Measurements from ENCODE around the gene NAV2. TPM values are rescaled to one million over a fixed set of nuclear protein-coding genes. Genes with fewer than 3 reads are reported as not detected.

The NAV2 gene
- total RNA-seq, 1 donor from 2014 or later: 13.7 TPM

DNA sequence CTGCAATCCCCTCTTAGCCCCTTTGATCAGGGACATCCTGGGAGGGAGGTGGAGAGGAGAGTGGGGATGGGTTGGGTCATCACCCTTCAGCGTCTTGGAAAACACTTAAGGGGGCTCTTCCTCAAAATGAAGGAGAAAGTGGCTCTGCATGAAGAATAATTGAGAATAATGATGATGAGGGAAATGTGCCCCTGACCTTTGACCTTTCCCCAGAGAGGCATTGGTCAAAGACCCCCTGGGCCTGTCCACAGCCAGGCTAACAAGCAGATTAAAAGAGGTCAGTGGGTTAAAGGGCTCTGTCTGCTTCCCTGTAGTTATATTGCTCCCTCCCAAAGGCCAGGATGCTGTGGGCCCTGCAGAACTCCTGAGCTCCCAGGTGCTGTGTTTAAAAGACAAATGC, 68.7 kb downstream of the NAV2 start:
- no peak for DNase-seq

DNA sequence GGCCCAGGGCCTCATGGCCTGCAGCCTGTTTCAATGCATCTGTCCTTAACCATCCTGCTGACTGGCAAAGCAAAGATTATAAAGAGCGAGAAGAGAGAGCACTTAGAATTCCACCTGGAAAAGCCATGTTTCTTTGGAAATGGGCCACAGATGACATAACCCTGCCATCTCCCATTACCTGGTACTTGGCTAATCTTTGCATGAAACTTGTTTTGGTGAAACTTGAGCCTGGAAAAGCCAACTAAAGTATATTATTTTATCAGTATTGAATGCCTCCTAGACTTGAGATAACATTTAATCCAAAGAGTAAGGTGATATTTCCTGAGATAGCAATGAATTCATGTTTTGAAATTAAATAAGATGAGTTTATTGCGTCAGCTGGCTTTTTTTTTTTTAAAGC, 72.6 kb downstream of the NAV2 start:
- no peak for DNase-seq

DNA sequence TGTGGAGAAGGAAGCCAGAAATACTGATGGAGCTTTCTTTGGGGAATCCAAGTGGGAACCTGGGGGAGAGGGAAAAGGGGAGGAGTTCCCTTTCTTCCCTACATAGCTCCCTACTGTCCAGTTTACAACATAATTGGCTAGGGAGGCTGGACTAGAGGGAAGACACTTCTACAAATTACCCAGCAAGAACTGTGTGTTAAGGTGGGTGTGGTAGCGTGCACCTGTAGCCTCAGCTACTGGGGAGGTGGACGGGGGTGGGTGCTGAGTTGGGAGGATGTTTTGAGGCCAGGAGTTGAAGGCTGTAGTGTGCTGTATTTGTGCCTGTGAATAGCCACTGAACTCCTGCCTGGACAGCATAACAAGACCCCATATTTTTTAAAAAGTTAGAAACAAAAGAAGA, 74.0 kb downstream of the NAV2 start:
- DNase-seq: no peak

DNA sequence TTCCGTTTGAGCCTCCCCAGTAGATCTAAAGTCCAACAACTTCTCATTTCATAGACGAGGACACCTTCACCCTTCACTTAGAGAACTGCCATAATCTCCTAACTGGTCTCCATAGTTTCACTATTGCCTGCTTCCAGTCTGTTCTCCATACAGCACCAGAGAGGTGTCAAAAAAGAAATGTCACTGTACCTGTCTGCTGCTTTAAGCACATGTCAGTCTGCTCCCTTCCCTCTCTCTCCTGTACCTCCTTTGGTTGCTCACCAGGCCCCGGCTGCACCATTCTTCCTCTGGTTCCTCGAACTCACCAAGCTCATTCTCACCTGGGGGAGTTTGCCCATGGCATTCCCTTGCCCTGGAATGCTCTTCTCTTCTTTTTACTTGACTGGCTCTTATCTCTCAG, 75.8 kb downstream of the NAV2 start:
- no peak for DNase-seq

DNA sequence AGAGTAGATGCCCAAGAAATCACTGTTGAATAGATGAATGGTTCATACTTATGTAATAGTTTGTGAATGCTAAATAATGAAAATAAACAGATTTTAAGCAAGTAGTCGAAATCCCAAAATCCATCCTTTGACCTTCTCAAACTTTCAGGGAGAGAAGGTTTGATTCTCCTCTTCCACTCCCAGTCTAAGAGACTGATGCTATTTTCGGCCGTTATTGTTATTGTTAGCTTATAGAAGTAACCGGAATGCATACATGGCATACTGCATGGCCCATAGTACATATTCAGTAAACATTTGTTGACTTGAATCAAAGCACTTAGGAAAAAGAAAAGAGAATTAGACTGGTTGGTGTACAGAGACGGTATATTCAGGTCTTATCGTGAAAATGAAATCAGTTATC, 76.6 kb downstream of the NAV2 start:
- no peak for DNase-seq

DNA sequence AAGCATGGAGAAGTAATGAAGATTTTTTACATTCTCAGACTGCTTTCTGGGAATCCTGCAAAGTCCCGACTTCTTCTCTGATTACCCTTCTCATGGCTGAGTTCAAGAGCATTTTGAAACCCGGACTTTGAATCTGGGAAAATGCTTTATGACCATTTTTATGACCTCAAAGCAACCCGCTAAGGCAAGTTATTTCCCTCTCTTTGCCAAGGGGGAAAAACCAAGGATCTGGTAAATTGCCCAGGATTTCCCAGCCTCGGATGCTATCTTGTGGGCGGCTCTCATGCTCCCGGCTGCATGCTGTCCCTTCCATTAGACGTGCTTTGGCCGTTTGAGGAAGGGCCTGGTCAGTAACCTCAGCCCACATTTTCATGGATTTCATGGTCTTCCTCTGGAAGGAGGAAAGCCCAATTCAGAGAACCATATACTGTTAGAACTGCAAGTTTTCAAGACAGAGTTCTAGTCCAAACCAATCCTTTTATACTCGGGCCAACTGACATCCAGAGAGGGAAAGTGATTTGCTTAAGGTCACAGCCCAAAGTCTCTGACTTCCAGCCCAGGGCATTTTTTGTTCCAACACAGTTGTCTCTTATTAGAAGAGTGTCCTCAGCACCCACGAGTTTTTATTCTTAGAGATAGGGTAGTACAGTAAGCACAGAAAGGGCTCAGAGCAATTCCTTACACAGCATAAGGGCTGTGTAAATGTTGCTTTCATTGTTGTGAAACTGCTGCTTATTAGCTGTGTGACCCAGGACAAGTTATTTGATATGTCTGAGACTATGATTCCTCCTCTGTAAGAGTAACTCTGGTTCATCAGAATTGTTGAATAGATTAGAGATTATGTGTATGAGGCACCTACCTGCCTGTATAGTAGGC, 77.4 kb downstream of the NAV2 start:
- no peak for DNase-seq

DNA sequence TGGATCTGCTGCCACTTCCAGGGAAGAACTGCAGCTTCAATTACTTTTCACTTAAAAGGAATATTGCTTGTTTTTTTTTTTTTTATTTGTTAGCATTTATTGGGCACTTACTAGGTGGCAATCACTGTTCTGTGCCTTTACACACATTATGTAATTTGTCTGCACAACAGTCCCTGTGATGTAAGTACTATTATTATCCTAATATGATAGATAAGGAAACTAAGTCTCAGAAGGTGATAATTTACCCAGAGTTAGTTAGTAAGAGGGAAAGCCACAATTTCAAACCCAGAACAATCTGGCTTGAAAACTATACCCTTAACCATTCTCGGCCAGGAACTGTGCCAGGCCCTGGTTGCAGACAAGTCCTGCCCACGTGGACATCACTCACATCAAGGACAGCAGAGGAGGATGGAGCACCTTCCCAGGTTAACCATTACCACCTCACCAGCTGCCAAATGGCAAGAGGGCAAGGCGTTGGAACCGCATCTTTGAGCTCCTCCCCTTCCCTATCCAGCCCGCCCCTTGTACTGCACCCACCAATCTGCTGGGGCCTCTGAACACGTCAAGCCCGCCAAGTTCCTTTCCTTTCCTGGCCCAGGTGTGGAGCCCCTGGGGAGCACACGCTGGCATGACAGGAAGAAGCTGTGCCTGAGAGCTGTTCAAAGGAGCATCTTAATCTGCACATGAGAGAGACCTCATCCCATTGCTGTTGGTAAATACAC, 78.4 kb downstream of the NAV2 start:
- DNase-seq: no peak

DNA sequence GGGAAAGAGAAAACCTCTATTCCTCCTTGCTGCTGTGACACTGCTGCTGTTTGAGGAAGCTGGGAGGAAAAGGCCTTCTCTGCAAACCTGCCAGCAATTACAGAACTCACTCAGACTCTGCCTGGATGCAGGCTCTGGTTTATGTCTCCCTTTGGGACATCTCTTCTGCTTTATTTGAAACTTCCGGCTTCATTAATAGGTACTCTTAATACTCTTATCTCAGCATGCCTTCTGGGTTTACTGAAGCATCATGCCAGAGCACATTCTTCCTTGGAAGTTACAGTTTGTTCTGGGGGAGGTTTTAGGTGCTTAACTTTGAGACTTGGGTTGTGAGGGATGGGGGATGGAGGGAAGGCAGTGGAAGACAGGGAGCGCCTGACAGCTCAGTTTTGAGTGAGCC, 79.9 kb downstream of the NAV2 start:
- no peak for DNase-seq

DNA sequence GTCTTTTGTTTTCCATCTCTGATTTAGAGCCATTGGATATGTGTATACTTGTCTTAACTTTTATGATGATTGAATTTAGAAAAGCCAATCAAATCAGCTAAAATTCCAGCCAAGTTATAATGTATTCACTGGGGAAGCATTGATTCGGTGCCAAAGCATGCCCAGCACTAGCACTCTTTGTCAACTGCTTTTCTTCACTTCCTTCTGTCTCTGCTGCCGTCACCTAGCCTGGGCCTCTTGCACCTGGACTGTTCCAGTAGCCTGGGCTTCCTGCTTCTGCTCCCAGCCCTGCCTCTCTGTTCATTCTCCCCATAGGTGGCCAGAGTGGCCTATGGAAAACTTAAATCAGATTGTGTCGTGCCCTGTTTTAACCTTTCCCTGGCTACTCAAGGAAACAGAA, 80.7 kb downstream of the NAV2 start:
- no peak for DNase-seq

DNA sequence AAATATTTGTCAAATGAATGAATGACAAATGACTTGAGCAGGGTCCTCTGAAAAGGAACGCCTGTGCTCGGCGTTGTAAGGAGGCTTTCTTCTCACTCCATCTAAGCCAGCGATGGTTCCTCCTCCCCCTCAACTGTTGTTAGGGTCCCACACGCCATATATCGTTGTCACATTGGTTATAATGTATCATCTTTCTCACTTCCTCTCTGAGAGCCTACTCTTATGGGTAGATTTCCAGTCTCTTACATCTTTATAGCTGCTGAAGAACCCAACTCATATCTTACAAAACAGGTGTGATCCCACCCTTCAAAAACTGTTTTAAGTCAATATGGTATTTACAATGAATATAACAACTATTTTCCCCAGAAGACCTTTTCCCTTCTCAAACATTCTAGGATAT, 81.5 kb downstream of the NAV2 start:
- DNase-seq: no peak

DNA sequence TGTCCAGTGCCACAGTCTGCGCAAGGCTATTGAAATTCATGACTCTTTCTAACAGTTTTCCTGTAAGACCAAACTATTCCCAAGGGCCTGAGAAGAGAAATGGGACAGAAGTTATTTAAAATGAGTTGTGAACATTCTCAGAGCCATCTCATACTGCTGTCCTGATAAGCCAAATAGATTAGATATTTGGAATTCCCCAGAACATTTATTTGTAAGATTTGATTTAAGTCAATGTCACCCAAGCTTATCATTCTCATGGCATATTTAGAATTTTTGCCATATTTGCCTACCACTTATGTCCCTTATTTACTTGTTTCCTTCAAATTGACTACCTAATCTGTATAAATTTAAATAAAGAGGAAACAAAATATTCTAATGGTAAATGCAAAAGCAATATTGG, 82.4 kb downstream of the NAV2 start:
- DNase-seq: no peak

DNA sequence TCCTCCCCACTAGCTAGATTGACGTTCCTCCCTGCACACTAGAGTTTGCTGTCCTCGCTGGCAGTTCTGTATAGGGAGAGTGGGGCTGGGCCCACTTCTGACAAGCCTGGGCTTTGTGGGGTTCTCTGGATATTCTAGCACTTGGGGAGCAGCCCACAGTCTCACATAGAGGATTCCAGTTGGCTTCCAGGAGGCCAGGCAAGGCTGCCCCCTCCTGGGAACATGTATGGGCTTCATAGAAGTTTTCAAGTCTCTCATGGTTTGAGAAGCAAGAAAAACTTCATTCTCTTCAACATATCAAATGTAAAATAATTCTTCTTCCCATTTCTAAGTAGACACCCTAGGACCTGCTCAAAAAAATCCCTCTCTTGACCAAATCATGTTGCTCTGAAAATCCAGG, 87.5 kb downstream of the NAV2 start:
- no peak for DNase-seq

DNA sequence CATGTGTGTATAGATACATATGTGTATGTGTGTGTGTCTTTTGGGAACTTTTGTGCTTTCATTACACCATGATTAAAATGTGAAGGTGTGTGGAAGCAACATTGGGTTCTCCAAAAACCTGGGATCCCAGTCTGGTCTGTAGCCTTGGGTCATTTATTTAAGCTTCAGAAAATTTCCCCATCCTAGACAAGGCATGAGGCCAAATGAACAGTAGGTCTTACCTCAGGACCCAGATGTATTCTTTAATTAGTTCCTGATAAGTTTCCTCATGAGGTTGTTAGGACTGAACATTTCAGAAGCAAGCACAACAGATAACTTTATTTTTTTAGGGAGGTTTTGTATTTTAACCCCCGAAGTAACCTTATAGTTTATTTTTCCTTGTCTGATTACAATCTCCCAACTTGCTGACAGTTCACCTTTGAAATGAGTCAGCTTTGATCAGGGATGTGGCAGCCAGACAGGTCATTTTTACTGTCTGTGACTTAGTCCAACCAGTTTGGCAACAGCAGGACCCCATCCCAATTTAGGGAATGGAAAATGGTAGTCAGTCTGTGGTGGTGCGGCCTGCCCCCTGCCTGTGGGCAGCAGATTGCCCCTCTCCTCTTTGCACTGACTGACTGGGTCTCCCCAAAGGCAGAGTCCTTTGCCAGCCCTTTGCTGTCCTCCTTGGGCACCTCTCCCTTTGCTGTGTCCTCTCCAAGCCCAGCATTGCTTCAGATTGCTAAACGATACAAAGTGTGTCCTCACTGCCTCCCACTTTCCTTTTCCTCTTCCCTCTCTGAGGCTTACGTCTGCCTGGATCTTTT, 88.3 kb downstream of the NAV2 start:
- no peak for DNase-seq

DNA sequence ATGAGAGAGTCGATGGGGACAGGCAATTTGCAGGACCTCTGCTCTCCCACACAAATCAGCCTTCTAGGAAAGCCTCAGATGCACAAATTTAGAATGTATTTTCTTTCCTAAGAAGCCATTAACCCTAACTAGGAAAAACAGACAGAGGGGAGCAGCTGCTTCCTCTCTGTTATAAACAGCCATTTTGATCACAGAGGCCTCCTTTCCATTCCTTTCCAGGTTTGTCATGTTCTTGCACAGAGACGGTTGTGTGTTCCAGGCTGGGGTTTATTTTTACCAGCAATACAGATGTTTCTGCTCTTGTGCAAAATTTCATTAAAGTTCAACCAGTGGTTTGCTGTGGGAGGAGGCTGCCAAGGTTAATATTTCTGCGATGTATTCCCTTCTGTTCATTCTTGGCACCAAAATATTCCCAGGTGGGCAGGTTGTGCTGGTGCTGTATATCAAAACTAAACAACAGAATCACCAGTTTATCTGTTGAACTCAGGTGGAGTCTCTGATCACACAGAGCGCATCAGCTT, 90.2 kb downstream of the NAV2 start:
- DNase-seq: no peak

DNA sequence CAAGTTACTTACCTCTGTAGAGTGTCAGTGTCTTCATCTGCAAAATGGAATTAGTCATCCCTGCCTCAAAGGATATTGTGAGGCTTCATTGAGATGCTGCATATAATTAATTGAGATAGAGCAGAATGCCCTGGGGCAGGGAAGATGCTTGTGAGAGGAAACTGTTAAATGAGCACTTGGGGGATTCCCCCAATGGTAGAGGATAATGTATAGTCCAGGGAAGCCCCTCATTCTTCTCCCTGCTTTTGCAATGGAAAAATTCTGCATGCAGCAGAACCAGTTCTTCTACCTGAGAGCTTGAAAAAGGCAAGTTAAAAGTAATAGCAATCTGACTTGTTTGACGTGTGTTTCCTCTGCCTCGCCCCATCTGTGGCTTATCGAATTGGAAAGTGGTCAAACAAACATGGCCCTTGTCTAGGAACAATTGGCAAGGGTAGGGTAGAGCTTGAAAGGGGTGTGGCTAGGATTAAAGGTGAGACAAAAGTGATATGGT, 90.9 kb downstream of the NAV2 start:
- DNase-seq: no peak

DNA sequence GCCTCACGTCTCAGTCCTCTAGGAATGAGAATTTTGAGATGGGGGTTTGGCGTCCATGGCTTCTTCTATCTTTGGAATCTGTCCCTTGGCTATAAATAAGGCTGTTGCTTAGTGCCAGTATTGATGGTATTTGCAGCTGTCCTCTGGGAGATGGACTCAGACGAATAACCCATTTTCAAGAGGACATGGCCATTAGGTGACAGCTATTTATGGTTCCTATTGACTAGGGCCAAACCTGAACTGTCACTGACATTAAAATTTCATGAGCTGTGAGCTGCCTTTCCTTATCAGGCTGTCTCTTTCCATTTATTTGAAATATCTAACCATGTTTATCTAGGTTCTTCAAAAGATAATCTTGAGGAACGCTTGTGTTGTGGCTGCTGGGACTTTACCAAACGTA, 92.7 kb downstream of the NAV2 start:
- peak; percentile 67 for DNase-seq

DNA sequence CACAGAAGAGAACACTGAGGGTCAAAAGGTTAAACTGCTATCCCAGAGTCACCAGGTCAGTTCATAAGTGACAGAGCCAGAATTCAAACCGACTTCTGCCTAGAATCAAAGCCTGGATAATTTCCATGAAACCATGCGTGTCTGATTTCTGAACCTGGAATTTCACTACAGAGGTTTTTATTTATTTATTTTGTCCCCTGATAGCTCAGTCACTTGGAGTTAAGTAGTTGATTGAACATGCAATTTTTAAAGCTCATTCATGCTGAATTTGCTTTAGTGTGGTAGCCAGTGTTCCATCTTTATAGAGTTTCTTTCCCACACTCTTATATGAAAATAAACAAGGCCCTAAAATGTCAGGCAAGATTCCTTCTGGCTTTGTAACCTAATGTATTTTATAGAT, 93.2 kb downstream of the NAV2 start:
- DNase-seq: no peak

DNA sequence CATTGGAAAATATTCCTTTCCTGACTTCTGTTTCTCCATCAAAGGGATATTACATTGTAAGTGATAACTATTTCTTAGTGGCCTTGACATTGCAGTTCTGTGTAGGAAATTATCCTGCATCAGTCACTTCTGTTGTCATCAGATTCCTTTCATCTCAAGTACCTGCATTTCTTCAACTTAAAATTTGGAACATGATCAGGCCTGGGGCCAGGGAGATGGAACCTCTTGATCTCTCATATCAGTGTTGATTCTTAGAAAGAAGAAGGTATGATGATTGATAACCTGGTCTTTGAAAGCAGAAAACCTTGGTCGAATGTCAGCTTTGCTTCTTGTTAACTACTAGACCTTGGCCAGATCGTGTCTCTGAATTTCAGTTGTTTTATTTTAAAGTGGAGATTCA, 93.6 kb downstream of the NAV2 start:
- DNase-seq: no peak

DNA sequence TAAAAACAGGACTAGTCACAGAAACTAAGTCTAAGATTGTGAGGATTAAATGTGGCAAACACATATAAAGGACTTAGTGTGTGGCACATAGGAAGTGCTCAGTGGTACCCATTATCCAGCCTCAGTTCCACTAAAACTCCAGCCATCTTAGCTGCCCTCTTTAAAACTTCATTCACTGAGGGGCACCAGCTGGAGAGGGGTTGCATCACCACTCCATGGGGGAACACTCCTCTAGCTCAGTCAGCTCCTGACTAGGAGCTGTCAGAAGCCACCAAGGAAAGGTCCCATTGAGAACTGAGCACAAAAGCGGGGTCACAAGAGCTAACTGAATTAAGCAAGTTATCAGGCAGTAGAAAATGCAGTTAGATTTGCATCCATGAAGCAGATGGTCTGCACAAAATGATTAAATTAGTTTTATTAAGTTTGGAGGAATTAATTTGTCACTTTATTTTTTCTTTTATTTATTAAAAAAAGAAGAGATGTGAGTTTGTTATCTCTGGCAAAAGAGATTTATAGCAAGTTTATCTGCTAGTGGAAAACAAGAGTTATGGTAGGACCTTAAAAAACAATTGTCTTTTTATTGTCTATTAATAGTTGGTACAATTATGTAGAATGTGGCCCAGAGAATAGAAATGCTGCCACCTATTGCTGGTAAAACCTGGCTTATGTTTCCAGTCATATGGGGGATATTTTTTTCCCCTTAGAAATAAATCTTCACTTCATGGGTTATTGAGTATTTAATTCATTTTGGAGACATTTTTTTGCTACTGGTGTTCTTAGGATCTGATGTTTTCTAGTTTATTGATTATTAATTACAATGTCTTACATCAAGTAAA, 95.7 kb downstream of the NAV2 start:
- DNase-seq: no peak

DNA sequence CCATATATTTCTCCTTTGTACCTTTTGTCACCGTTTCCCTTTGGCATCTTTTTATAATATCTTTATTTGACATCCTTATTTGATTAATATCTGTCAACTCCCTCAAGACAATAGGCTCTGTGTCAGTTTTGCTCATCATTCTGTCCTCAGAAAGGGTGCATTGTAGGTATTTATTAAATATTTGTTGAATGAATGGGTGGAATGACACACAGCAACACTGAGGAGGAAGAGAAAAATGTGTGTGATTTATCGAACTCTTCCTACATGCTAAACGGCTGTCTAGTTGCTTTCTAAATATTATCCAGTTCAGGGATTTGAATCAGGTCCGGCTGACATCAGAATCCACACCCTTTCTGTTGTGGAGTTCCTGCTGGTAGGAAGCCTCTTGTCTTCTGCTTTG, 98.2 kb downstream of the NAV2 start:
- no peak for DNase-seq

DNA sequence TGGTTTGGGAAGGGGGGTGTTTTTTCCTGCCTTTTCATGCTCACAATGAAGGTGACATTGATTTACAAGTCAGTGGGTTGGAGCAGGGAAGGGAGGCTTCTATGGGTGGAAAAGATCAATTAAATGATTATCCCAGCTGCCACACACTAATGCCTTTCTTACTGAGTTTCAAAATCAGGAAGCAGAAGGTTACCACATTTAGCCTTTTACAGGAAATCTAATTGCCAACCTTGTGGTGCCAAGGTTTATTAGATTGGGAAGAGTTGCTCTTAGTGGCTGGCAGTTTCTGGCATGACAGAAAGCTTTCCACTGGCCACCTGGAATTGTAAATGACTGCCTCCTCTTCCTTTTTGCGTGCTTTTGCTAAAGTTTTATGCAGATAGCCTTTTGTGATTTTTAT, 98.7 kb downstream of the NAV2 start:
- DNase-seq: no peak

DNA sequence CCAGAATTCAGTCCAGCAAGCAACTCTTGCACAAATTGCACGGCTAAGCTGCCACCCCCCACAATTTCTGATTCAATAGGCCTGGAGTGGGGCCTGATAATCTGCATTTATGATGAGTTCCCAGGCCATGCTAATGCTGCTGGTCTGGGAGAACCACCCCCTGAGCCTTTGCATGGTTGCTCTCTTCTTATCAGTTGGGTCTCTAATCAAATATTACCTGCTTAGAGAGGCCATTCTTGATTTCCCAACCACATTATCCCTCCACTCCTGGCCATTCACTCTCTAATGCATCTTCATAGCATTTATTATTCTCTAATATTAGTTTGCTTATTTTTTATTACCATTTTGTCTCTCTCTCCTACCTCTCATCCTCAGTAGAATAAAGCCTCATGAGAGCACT, 99.5 kb downstream of the NAV2 start:
- DNase-seq: no peak

Data from tongue (tissue), 2 donors.